ENCODE data around the gene PC. TPM values are rescaled to one million over a fixed set of nuclear protein-coding genes. Genes with fewer than 3 reads are reported as not detected.

The PC gene
- total and polyA plus RNA-seq, 7 experiments from 2014 or later, result 4.9 to 11.2 (median 9.5) TPM

- Histone ChIP-seq H3K27ac (ENCODE audit: low read depth, low read length) (no peak overlapping the region), H3K36me3 (ENCODE audit: control insufficient read depth in 2 of 3, insufficient read depth in 3 of 3, low read length in 3 of 3) (no peaks in the 10 kb centered on the region), H3K4me1 (ENCODE audit: control insufficient read depth in 2 of 2, insufficient read depth in 2 of 2, low read length in 2 of 2) (no peaks in the 10 kb centered on the region), H3K9me3 (ENCODE audit: control insufficient read depth in 2 of 3, low read length in 3 of 3) (no peaks in the 10 kb centered on the region), H3K4me3 (ENCODE audit: low read length) (no peak overlapping the region), H3K27me3 (ENCODE audit: control insufficient read depth in 2 of 2, insufficient read depth in 2 of 2, low read length in 2 of 2) (no peaks in the 10 kb centered on the region)
- Mint-ChIP-seq H3K27ac (no peak overlapping the region), H3K4me3 (no peak overlapping the region), H3K27me3 (peaks cover 0 to 3% (median 0%) of the 10 kb centered on the region in 5 donors), H3K4me1 (no peaks in the 10 kb centered on the region), H3K9me3 (no peaks in the 10 kb centered on the region), H3K36me3 (peaks cover 0 to 7% (median 0%) of the 10 kb centered on the region in 5 donors)
- ATAC-seq (no peak), DNase-seq (no peak)
- ChIA-PET CTCF (no interaction called here), POLR2A (interaction anchor here (0.5 kb wide), 1 partner anchor 1211 kb away, joined by 3 read pairs; no protein-coding TSS in a partner anchor)
- intact Hi-C loops (cut with micrococcal nuclease), result no loop called here
Measured at GRCh38 chr11:66904981-66905521, 53.1 kb downstream of the PC start.

- ChIA-PET CTCF (no interaction called here), POLR2A (interaction anchor here (0.5 kb wide), 1 partner anchor 1212 kb away, joined by 3 read pairs; no protein-coding TSS in a partner anchor)
- Histone ChIP-seq H3K4me1 (ENCODE audit: control insufficient read depth in 2 of 2, insufficient read depth in 2 of 2, low read length in 2 of 2) (no peaks in the 10 kb centered on the region), H3K9me3 (ENCODE audit: control insufficient read depth in 2 of 3, low read length in 3 of 3) (no peaks in the 10 kb centered on the region), H3K4me3 (ENCODE audit: low read length) (no peak overlapping the region), H3K27me3 (ENCODE audit: control insufficient read depth in 2 of 2, insufficient read depth in 2 of 2, low read length in 2 of 2) (no peaks in the 10 kb centered on the region), H3K27ac (ENCODE audit: low read depth, low read length) (no peak overlapping the region), H3K36me3 (ENCODE audit: control insufficient read depth in 2 of 3, insufficient read depth in 3 of 3, low read length in 3 of 3) (no peaks in the 10 kb centered on the region)
- Mint-ChIP-seq H3K27ac (no peak overlapping the region), H3K27me3 (peaks cover 0 to 3% (median 0%) of the 10 kb centered on the region in 5 donors), H3K4me1 (no peaks in the 10 kb centered on the region), H3K36me3 (peaks cover 0 to 7% (median 0%) of the 10 kb centered on the region in 5 donors), H3K9me3 (no peaks in the 10 kb centered on the region), H3K4me3 (no peak overlapping the region)
- ATAC-seq (no peak), DNase-seq (no peak)
- intact Hi-C loops (cut with micrococcal nuclease), result no loop called here
Measured at GRCh38 chr11:66904561-66904960, 53.6 kb downstream of the PC start.

- DNase-seq (no peak), ATAC-seq (no peak)
- intact Hi-C loops (cut with micrococcal nuclease), result no loop called here
- Mint-ChIP-seq H3K27ac (no peak overlapping the region), H3K36me3 (peaks cover 0 to 7% (median 0%) of the 10 kb centered on the region in 5 donors), H3K4me3 (no peak overlapping the region), H3K27me3 (peaks cover 0 to 3% (median 0%) of the 10 kb centered on the region in 5 donors), H3K4me1 (no peaks in the 10 kb centered on the region), H3K9me3 (no peaks in the 10 kb centered on the region)
- H3K27me3 ChIP-seq (ENCODE audit: control insufficient read depth in 2 of 2, insufficient read depth in 2 of 2, low read length in 2 of 2), result no peaks in the 10 kb centered on the region
- no peak overlapping the region for H3K27ac ChIP-seq (ENCODE audit: low read depth, low read length)
- no peaks in the 10 kb centered on the region for H3K9me3 ChIP-seq (ENCODE audit: control insufficient read depth in 2 of 3, low read length in 3 of 3)
- ChIA-PET POLR2A (no interaction called here), CTCF (no interaction called here)
- H3K36me3 ChIP-seq (ENCODE audit: control insufficient read depth in 2 of 3, insufficient read depth in 3 of 3, low read length in 3 of 3), result no peaks in the 10 kb centered on the region
- H3K4me1 ChIP-seq (ENCODE audit: control insufficient read depth in 2 of 2, insufficient read depth in 2 of 2, low read length in 2 of 2), result no peaks in the 10 kb centered on the region
- no peak overlapping the region for H3K4me3 ChIP-seq (ENCODE audit: low read length)
Measured at GRCh38 chr11:66904055-66904454, 54.1 kb downstream of the PC start.

GRCh38 chr11:66902486-66903177 is 55.6 kb downstream of the PC start:
- H3K36me3 ChIP-seq (ENCODE audit: control insufficient read depth in 2 of 3, insufficient read depth in 3 of 3, low read length in 3 of 3), result no peaks in the 10 kb centered on the region
- Mint-ChIP-seq H3K4me3 (no peak overlapping the region), H3K36me3 (peaks cover 0 to 4% (median 0%) of the 10 kb centered on the region in 5 donors), H3K4me1 (no peaks in the 10 kb centered on the region), H3K27me3 (no peaks in the 10 kb centered on the region), H3K27ac (no peak overlapping the region), H3K9me3 (no peaks in the 10 kb centered on the region)
- no peaks in the 10 kb centered on the region for H3K9me3 ChIP-seq (ENCODE audit: control insufficient read depth in 2 of 3, low read length in 3 of 3)
- H3K27ac ChIP-seq (ENCODE audit: low read depth, low read length), result no peak overlapping the region
- no peak overlapping the region for H3K4me3 ChIP-seq (ENCODE audit: low read length)
- DNase-seq (no peak), ATAC-seq (no peak)
- intact Hi-C loops (cut with micrococcal nuclease), result no loop called here
- POLR2A ChIA-PET, result no interaction called here
- no peaks in the 10 kb centered on the region for H3K27me3 ChIP-seq (ENCODE audit: control insufficient read depth in 2 of 2, insufficient read depth in 2 of 2, low read length in 2 of 2)
- CTCF ChIA-PET, result no interaction called here
- no peaks in the 10 kb centered on the region for H3K4me1 ChIP-seq (ENCODE audit: control insufficient read depth in 2 of 2, insufficient read depth in 2 of 2, low read length in 2 of 2)

DNA sequence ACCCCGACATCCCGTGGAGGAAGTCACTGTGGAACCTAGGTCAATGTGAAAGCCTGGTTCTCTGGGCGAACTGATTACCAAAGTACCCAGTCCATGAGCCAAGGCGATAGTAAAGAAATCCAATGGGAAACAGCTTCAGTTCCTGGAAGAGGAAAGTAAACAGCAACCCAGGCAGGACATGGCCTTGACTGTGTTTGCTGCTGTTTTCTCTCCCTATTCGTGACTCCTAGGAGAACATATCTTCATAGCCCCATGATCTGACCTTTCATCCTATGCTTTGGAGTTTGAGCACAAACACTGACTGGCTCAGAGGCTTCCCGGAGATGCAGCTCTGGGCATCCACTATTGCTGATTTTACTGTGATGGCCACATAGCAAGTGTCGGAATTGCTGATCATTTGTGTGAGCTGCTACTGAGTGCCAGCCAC is 56.2 kb downstream of the PC start:
- ATAC-seq (no peak), DNase-seq (no peak)
- CTCF ChIA-PET, result no interaction called here
- no peaks in the 10 kb centered on the region for H3K4me1 Mint-ChIP-seq
- POLR2A ChIA-PET, result no interaction called here
- no peak overlapping the region for H3K4me3 Mint-ChIP-seq
- H3K9me3 ChIP-seq (ENCODE audit: control insufficient read depth in 2 of 3, low read length in 3 of 3), result no peaks in the 10 kb centered on the region
- H3K4me3 ChIP-seq (ENCODE audit: low read length), result no peak overlapping the region
- H3K27me3 ChIP-seq (ENCODE audit: control insufficient read depth in 2 of 2, insufficient read depth in 2 of 2, low read length in 2 of 2), result no peaks in the 10 kb centered on the region
- H3K36me3 Mint-ChIP-seq, result no peaks in the 10 kb centered on the region
- no peaks in the 10 kb centered on the region for H3K27me3 Mint-ChIP-seq
- H3K36me3 ChIP-seq (ENCODE audit: control insufficient read depth in 2 of 3, insufficient read depth in 3 of 3, low read length in 3 of 3), result no peaks in the 10 kb centered on the region
- no peak overlapping the region for H3K27ac ChIP-seq (ENCODE audit: low read depth, low read length)
- no peak overlapping the region for H3K27ac Mint-ChIP-seq
- H3K4me1 ChIP-seq (ENCODE audit: control insufficient read depth in 2 of 2, insufficient read depth in 2 of 2, low read length in 2 of 2), result no peaks in the 10 kb centered on the region
- intact Hi-C loops (cut with micrococcal nuclease), result no loop called here
- no peaks in the 10 kb centered on the region for H3K9me3 Mint-ChIP-seq

- intact Hi-C loops (cut with micrococcal nuclease), result no loop called here
- H3K27me3 Mint-ChIP-seq, result peaks cover 0 to 5% (median 0%) of the 10 kb centered on the region in 5 donors
- Histone ChIP-seq H3K9me3 (ENCODE audit: control insufficient read depth in 2 of 3, low read length in 3 of 3) (no peaks in the 10 kb centered on the region), H3K27me3 (ENCODE audit: control insufficient read depth in 2 of 2, insufficient read depth in 2 of 2, low read length in 2 of 2) (no peaks in the 10 kb centered on the region), H3K27ac (ENCODE audit: low read depth, low read length) (no peak overlapping the region), H3K4me3 (ENCODE audit: low read length) (no peak overlapping the region), H3K36me3 (ENCODE audit: control insufficient read depth in 2 of 3, insufficient read depth in 3 of 3, low read length in 3 of 3) (no peaks in the 10 kb centered on the region), H3K4me1 (ENCODE audit: control insufficient read depth in 2 of 2, insufficient read depth in 2 of 2, low read length in 2 of 2) (no peaks in the 10 kb centered on the region)
- ChIA-PET POLR2A (no interaction called here), CTCF (no interaction called here)
- H3K9me3 Mint-ChIP-seq, result no peaks in the 10 kb centered on the region
- H3K27ac Mint-ChIP-seq, result no peak overlapping the region
- no peak for DNase-seq
- no peak overlapping the region for H3K4me3 Mint-ChIP-seq
- peaks cover 0 to 9% (median 0%) of the 10 kb centered on the region in 7 donors for H3K4me1 Mint-ChIP-seq
- ATAC-seq, result no peak
- H3K36me3 Mint-ChIP-seq, result peaks cover 0 to 4% (median 0%) of the 10 kb centered on the region in 5 donors
Measured at GRCh38 chr11:66894141-66894540, 64.0 kb downstream of the PC start.

- POLR2A ChIA-PET, result no interaction called here
- Histone ChIP-seq H3K27ac (ENCODE audit: low read depth, low read length) (no peak overlapping the region), H3K4me1 (ENCODE audit: control insufficient read depth in 2 of 2, insufficient read depth in 2 of 2, low read length in 2 of 2) (no peaks in the 10 kb centered on the region), H3K27me3 (ENCODE audit: control insufficient read depth in 2 of 2, insufficient read depth in 2 of 2, low read length in 2 of 2) (no peaks in the 10 kb centered on the region), H3K36me3 (ENCODE audit: control insufficient read depth in 2 of 3, insufficient read depth in 3 of 3, low read length in 3 of 3) (no peaks in the 10 kb centered on the region), H3K4me3 (ENCODE audit: low read length) (no peak overlapping the region), H3K9me3 (ENCODE audit: control insufficient read depth in 2 of 3, low read length in 3 of 3) (no peaks in the 10 kb centered on the region)
- ATAC-seq, result no peak
- H3K4me3 Mint-ChIP-seq, result no peak overlapping the region
- H3K9me3 Mint-ChIP-seq, result no peaks in the 10 kb centered on the region
- H3K4me1 Mint-ChIP-seq, result peaks cover 0 to 9% (median 0%) of the 10 kb centered on the region in 7 donors
- intact Hi-C loops (cut with micrococcal nuclease), result no loop called here
- CTCF ChIA-PET, result no interaction called here
- no peak for DNase-seq
- peaks cover 0 to 5% (median 0%) of the 10 kb centered on the region in 5 donors for H3K27me3 Mint-ChIP-seq
- H3K36me3 Mint-ChIP-seq, result peaks cover 0 to 8% (median 0%) of the 10 kb centered on the region in 5 donors
- H3K27ac Mint-ChIP-seq, result no peak overlapping the region
Measured at GRCh38 chr11:66892911-66893310, 65.3 kb downstream of the PC start.

Measured in naive thymus-derived CD4-positive, alpha-beta T cell (primary cell).